Heart right ventricle (tissue), 16 donors: ENCODE data around the gene SLC38A3. TPM values are rescaled to one million over a fixed set of nuclear protein-coding genes. Genes with fewer than 3 reads are reported as not detected.
A peak's percentile ranks its signal among the peaks of the same experiment; 100 is the strongest.

Experiments
- ATAC-seq, 8 donors: fragments of 200-7000 bp; cut with Tn5 transposase; one replicate each; pipeline ENCODE4 v1.9.1; 2020; ENCODE audit warnings: mild to moderate bottlenecking in 8 of 8, moderate library complexity in 8 of 8, moderate number of reproducible peaks in 1 of 8
- DNase-seq, 2 donors: peaks; one replicate each; pipeline ENCODE4 v3.0.0-alpha.2; 2020
- H3K27ac ChIP-seq, 10 donors: fragments of 200-600 bp; sonication (generic) in 2 of 10; one replicate each; pipeline versions ENCODE4 v1.5.0 to v1.8.0; 2020 to 2022; ENCODE audit warnings: mild to moderate bottlenecking in 3 of 10
- H3K27me3 ChIP-seq, 7 donors: fragments of 200-600 bp; one replicate each; pipeline ENCODE4 v1.8.0; 2021 to 2022; ENCODE audit warnings: mild to moderate bottlenecking in 2 of 7
- H3K36me3 ChIP-seq, 9 donors: fragments of 200-600 bp; sonication (generic) in 1 of 9; one replicate each; pipeline versions ENCODE4 v1.5.0 to v1.8.0; 2020 to 2022; ENCODE audit warnings: mild to moderate bottlenecking in 2 of 9
- H3K4me1 ChIP-seq, 9 donors: fragments of 200-600 bp; sonication (generic) in 1 of 9; one replicate each; pipeline versions ENCODE4 v1.5.0 to v1.8.0; 2020 to 2022; ENCODE audit warnings: mild to moderate bottlenecking in 4 of 9
- H3K4me3 ChIP-seq, 10 donors: fragments of 200-600 bp; sonication (generic) in 2 of 10; one replicate each; pipeline versions ENCODE4 v1.5.0 to v1.8.0; 2020 to 2022; ENCODE audit warnings: mild to moderate bottlenecking in 7 of 10, moderate library complexity in 2 of 10
- H3K9me3 ChIP-seq, 11 donors: fragments of 200-600 bp in 10 of 11; sonication (generic) in 2 of 11; one replicate each; pipeline versions ENCODE4 v1.5.0 to v1.8.0; 2013 to 2022; ENCODE audit warnings: mild to moderate bottlenecking in 2 of 11, control low read depth in 1 of 11, moderate library complexity in 1 of 11
- WGBS, 2 donors: extraction: QIAGEN DNeasy Blood & Tissue Kit; methylation state at CpG; one replicate each; pipeline ENCODE4 v1.1.7; 2013; ENCODE audit warnings: inconsistent platforms in 1 of 2; 5-methylcytosine and 5-hydroxymethylcytosine counted together
- intact Hi-C, 10 donors: fragments of 100-400 bp; cut with DNase I; formaldehyde crosslinking; loops; one replicate each; pipeline versions ENCODE4 v1.11.1 to v1.14.2; 2022
- microRNA-seq, 2 donors: library from miRNA; unstranded; fragments of <30 nt; microRNA quantifications; one replicate each; pipeline ENCODE4 v1.2.0, GENCODE V29; 2021
- polyA plus RNA-seq, 2 donors: library from polyadenylated mRNA; stranded (reverse); fragments of 200-250 nt; gene quantifications; one replicate each; pipeline ENCODE4 v1.2.3, GENCODE V29; 2013
- total RNA-seq, 10 donors: library from RNA; stranded (reverse); fragmentation: NEBNext Ultra II Directional in 3 of 10; extraction: Animal tissue kit (Norgen Biotek cat#: 25700) in 3 of 10; gene quantifications; one replicate each; pipeline versions ENCODE4 v1.2.1 to v1.2.4, GENCODE V29; 2021 to 2023
- TF ChIP-seq, protein P1 (sequence below), 9 donors: fragments of 200-600 bp; sonication (generic) in 2 of 9; IDR thresholded peaks; one replicate each; pipeline versions ENCODE4 v1.5.0 to v1.8.0; 2021 to 2022; ENCODE audit warnings: antibody characterized with exemption in 9 of 9, mild to moderate bottlenecking in 5 of 9, moderate library complexity in 1 of 9
- donor health status: Arrhythmogenic right ventricular cardiomyopathy.
- donor health status: ischemic (EF 13 %, LVEDD 7.1; RV severe dilation, severe dysfunction).
- donor health status: healthy with polysubstance abuse.
- donor health status: DM: no; HTN: yes; CAD: no.
- donor health status: DM: no; HTN: no; CAD: no.
- donor health status: ischemic (EF 25% LVEDD 6.9; RV normal size, moderate dysfunction).
- donor health status: ischemic (EF 25% LVEDD 5.7; RV mildly dilated, moderate dysfunction).
- donor health status: healthy.
- donor health status: DM: yes; HTN: yes; CAD: no.
- donor health status: Ischemic cardiomyopathy.
- donor health status: ischemic (EF 35%, LVEDD 5.7; RV mildly dilated, moderate dysfunction).
- donor health status: nonischemic (EF 11% LVEDD 7.7; RV severe dilation, severe dysfunction).
- donor health status: DM: yes; HTN: yes; CAD: no.
- donor health status: PGD.
- donor health status: ischemic (EF 29% LVEDD 5.4; RV normal size, mild dysfunction).
- donor health status: nonischemic (EF 23%, LVEDD 6.1; RV moderate dilation, normal function).

SLC38A3 gene
- total and polyA plus RNA-seq, 12 donors = 1.4 to 16.4 (median 11.2) TPM

GRCh38 chr3:50269460-50269859, 64.4 kb downstream of the SLC38A3 start:
- Histone ChIP-seq H3K9me3 (no peaks in the 10 kb centered on the region), H3K27ac (peak overlapping the region in 9 of 10 donors; percentile 45 to 98 (median 90)), H3K4me1 (peaks cover 18 to 77% (median 62%) of the 10 kb centered on the region in 9 donors), H3K4me3 (peak overlapping the region in 9 of 10 donors; percentile 14 to 71 (median 34)), H3K36me3 (no peaks in the 10 kb centered on the region), H3K27me3 (peaks cover 0 to 27% (median 2%) of the 10 kb centered on the region in 7 donors)
- peak in 1 of 2 donors; percentile 20 for DNase-seq
- TF ChIP-seq, protein P1, sequence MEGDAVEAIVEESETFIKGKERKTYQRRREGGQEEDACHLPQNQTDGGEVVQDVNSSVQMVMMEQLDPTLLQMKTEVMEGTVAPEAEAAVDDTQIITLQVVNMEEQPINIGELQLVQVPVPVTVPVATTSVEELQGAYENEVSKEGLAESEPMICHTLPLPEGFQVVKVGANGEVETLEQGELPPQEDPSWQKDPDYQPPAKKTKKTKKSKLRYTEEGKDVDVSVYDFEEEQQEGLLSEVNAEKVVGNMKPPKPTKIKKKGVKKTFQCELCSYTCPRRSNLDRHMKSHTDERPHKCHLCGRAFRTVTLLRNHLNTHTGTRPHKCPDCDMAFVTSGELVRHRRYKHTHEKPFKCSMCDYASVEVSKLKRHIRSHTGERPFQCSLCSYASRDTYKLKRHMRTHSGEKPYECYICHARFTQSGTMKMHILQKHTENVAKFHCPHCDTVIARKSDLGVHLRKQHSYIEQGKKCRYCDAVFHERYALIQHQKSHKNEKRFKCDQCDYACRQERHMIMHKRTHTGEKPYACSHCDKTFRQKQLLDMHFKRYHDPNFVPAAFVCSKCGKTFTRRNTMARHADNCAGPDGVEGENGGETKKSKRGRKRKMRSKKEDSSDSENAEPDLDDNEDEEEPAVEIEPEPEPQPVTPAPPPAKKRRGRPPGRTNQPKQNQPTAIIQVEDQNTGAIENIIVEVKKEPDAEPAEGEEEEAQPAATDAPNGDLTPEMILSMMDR (IDR thresholded peaks at IDR 0.05) = no peak
- intact Hi-C loops = loop anchor here in 1 of 10 donors (10.0 kb wide), 1 partner anchor 55 kb away; the partner anchor contains the start of genes HYAL2 and TUSC2
- ATAC-seq = no peak
- WGBS, 2 donors = 73 to 77% methylated on average over 4 of the region's 4 CpGs

DNA sequence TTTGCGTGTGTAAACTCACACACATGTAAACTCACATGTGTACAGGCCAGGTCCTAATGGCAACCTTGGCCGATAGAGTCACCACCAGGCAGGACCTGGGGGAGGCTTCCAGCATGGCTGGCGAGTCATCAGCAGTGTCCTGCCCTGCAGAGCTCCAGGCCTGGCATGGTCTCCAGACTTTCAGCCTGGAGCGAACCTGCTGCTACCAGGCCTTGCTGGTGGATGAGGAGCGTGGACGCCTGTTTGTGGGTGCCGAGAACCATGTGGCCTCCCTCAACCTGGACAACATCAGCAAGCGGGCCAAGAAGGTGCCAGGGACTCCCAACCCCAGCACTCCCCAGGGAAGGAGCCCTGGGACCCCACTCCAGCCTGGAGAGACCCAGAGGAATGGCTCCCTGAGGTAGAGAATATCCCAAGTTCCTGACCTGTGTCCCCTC, 64.9 kb downstream of the SLC38A3 start:
- TF ChIP-seq, protein P1 (IDR thresholded peaks at IDR 0.05) = no peak
- Histone ChIP-seq H3K27me3 (peaks cover 0 to 33% (median 6%) of the 10 kb centered on the region in 7 donors), H3K4me1 (peaks cover 13 to 77% (median 59%) of the 10 kb centered on the region in 9 donors), H3K36me3 (no peaks in the 10 kb centered on the region), H3K9me3 (no peaks in the 10 kb centered on the region), H3K4me3 (peak overlapping the region in 4 of 10 donors; percentile 8 to 71 (median 54)), H3K27ac (peak overlapping the region in 6 of 10 donors; percentile 45 to 98 (median 95))
- DNase-seq (no peak), ATAC-seq (no peak)
- 87 to 88% methylated on average over 8 of the region's 8 CpGs for WGBS, 2 donors
- intact Hi-C loops = loop anchor here in 5 of 10 donors (2.0 to 10.0 kb wide), 8 partner anchors 41 to 148 kb away; partner anchors contain the start of genes HYAL2 (in 2 of the 5), GNAT1 (in 1 of the 5) and TUSC2 (in 1 of the 5)

DNA sequence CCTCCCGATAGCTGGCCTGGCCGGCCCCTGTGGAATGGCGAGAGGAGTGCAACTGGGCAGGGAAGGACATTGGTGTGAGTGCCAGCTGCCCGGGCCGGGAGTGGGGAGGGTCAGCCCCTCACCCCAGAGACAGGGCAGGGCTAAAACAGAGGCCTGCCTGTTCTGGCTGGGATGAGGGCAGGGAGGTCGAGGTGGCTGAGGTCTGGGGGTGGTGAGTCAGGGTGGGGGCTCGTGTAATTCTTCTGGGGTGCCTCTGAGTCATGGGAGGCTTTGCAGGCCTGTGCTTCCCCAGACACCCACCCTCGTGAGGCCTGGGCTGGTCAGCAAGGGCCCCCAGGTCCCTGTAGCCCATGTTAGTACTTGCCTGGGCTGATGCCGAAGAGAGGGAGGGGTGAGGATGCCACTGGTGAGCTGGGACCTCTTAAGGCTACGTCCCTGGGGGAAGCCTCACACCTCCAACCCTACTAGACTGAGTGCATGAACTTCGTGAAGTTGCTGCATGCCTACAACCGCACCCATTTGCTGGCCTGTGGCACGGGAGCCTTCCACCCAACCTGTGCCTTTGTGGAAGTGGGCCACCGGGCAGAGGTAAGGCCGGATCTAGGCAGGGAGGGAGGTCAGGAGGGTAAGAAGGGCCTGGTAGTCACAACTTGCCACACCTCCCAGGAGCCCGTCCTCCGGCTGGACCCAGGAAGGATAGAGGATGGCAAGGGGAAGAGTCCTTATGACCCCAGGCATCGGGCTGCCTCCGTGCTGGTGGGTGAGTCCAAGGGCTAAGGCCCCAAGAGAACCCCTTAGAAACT, 65.6 kb downstream of the SLC38A3 start:
- peak overlapping the region in 3 of 10 donors; percentile 81 to 96 (median 94) for H3K27ac ChIP-seq
- peaks cover 0 to 39% (median 10%) of the 10 kb centered on the region in 7 donors for H3K27me3 ChIP-seq
- peaks cover 8 to 76% (median 55%) of the 10 kb centered on the region in 9 donors for H3K4me1 ChIP-seq
- H3K36me3 ChIP-seq = no peaks in the 10 kb centered on the region
- DNase-seq (peak in 1 of 2 donors; percentile 21), ATAC-seq (no peak)
- TF ChIP-seq, protein P1 (IDR thresholded peaks at IDR 0.05) = no peak
- H3K4me3 ChIP-seq = no peak overlapping the region
- 84 to 85% methylated on average over 19 of the region's 19 CpGs for WGBS, 2 donors
- intact Hi-C loops = loop anchor here in 5 of 10 donors (1.0 to 10.0 kb wide), 8 partner anchors 42 to 148 kb away; partner anchors contain the start of genes GNAT1 (in 1 of the 5) and HYAL2 (in 1 of the 5)
- H3K9me3 ChIP-seq = no peaks in the 10 kb centered on the region

Small RNAs within 50 kb of the gene (microRNA-seq; reads per million reads assigned to microRNA genes)
- gene MIR566 = 0 reads per million in 2 donors
- gene MIR5787 = 0 reads per million in 2 donors

Other genes with a start within 250 kb of the SLC38A3 start
- 10 to 100 TPM; 46.9 to 67.0 (median 56.8) TPM for gene RBM5, start 116.4 kb upstream of the SLC38A3 start, total RNA-seq
- gene RBM5, start 116.4 kb upstream of the SLC38A3 start, polyA plus RNA-seq = 10 to 100 TPM; 30.2 to 86.3 TPM
- gene SEMA3F, start 49.9 kb upstream of the SLC38A3 start, total RNA-seq = 10 to 100 TPM in 5 of 10 donors, 1 to 10 TPM in 5; 5.1 to 37.2 (median 10.2) TPM
- 10 to 100 TPM; 15.1 to 21.3 TPM for gene SEMA3F, start 49.9 kb upstream of the SLC38A3 start, polyA plus RNA-seq
- not detected for gene GNAT1, start 13.7 kb upstream of the SLC38A3 start, total RNA-seq
- gene GNAT1, start 13.7 kb upstream of the SLC38A3 start, polyA plus RNA-seq = not detected
- 100 to 1,000 TPM; 112 to 270 (median 146) TPM for gene GNAI2, start 30.9 kb downstream of the SLC38A3 start, total RNA-seq
- gene GNAI2, start 30.9 kb downstream of the SLC38A3 start, polyA plus RNA-seq = 100 to 1,000 TPM; 107 to 171 TPM
- gene SEMA3B, start 63.9 kb downstream of the SLC38A3 start, total RNA-seq = 10 to 100 TPM; 14.9 to 28.8 (median 21.9) TPM
- gene SEMA3B, start 63.9 kb downstream of the SLC38A3 start, polyA plus RNA-seq = 10 to 100 TPM; 21.2 to 46.7 TPM
- gene LSMEM2, start 73.8 kb downstream of the SLC38A3 start, total RNA-seq = 10 to 100 TPM; 13.2 to 45.2 (median 33.2) TPM
- 10 to 100 TPM in 1 of 2 donors, 1 to 10 TPM in 1; 1.9 to 26.3 TPM for gene LSMEM2, start 73.8 kb downstream of the SLC38A3 start, polyA plus RNA-seq
- gene IFRD2, start 87.2 kb downstream of the SLC38A3 start, total RNA-seq = 10 to 100 TPM; 45.3 to 96.2 (median 54.1) TPM
- gene IFRD2, start 87.2 kb downstream of the SLC38A3 start, polyA plus RNA-seq = 100 to 1,000 TPM in 1 of 2 donors, 10 to 100 TPM in 1; 88.1 to 123 TPM
- 1 to 10 TPM in 8 of 10 donors, under 1 TPM in 2; 0.80 to 3.0 (median 1.9) TPM for gene HYAL3, start 94.1 kb downstream of the SLC38A3 start, total RNA-seq
- 1 to 10 TPM; 2.0 to 2.8 TPM for gene HYAL3, start 94.1 kb downstream of the SLC38A3 start, polyA plus RNA-seq
- 10 to 100 TPM in 1 of 10 donors, 1 to 10 TPM in 9; 7.7 to 11.1 (median 8.2) TPM for gene NAA80, start 94.1 kb downstream of the SLC38A3 start, total RNA-seq
- 10 to 100 TPM in 1 of 2 donors, 1 to 10 TPM in 1; 6.4 to 13.5 TPM for gene NAA80, start 94.1 kb downstream of the SLC38A3 start, polyA plus RNA-seq
- 100 to 1,000 TPM in 1 of 10 donors, 10 to 100 TPM in 9; 48.8 to 120 (median 66.7) TPM for gene HYAL1, start 98.3 kb downstream of the SLC38A3 start, total RNA-seq
- gene HYAL1, start 98.3 kb downstream of the SLC38A3 start, polyA plus RNA-seq = 10 to 100 TPM; 41.0 to 70.5 TPM
- 10 to 100 TPM; 25.1 to 94.0 (median 35.2) TPM for gene HYAL2, start 117.5 kb downstream of the SLC38A3 start, total RNA-seq
- gene HYAL2, start 117.5 kb downstream of the SLC38A3 start, polyA plus RNA-seq = 100 to 1,000 TPM in 1 of 2 donors, 10 to 100 TPM in 1; 86.5 to 135 TPM
- 10 to 100 TPM; 23.7 to 34.9 (median 26.9) TPM for gene TUSC2, start 123.0 kb downstream of the SLC38A3 start, total RNA-seq
- gene TUSC2, start 123.0 kb downstream of the SLC38A3 start, polyA plus RNA-seq = 10 to 100 TPM; 27.4 to 59.1 TPM
- 10 to 100 TPM in 8 of 10 donors, 1 to 10 TPM in 2; 9.9 to 17.8 (median 11.9) TPM for gene RASSF1, start 135.6 kb downstream of the SLC38A3 start, total RNA-seq
- gene RASSF1, start 135.6 kb downstream of the SLC38A3 start, polyA plus RNA-seq = 10 to 100 TPM; 22.1 to 59.8 TPM
- gene ZMYND10, start 140.5 kb downstream of the SLC38A3 start, total RNA-seq = under 1 TPM in 3 of 10 donors, not detected in 7; 0.15 to 0.65 (median 0.22) TPM
- gene ZMYND10, start 140.5 kb downstream of the SLC38A3 start, polyA plus RNA-seq = under 1 TPM; 0.20 to 0.88 TPM
- gene NPRL2, start 145.5 kb downstream of the SLC38A3 start, total RNA-seq = 10 to 100 TPM; 13.0 to 23.6 (median 16.3) TPM
- gene NPRL2, start 145.5 kb downstream of the SLC38A3 start, polyA plus RNA-seq = 10 to 100 TPM; 15.5 to 29.8 TPM
- gene CYB561D2, start 145.6 kb downstream of the SLC38A3 start, total RNA-seq = 10 to 100 TPM in 1 of 10 donors, 1 to 10 TPM in 9; 3.9 to 10.9 (median 5.6) TPM
- 10 to 100 TPM in 1 of 2 donors, 1 to 10 TPM in 1; 8.1 to 21.8 TPM for gene CYB561D2, start 145.6 kb downstream of the SLC38A3 start, polyA plus RNA-seq
- gene TMEM115, start 154.2 kb downstream of the SLC38A3 start, total RNA-seq = 10 to 100 TPM; 18.7 to 32.8 (median 24.2) TPM
- 10 to 100 TPM; 18.1 to 47.6 TPM for gene TMEM115, start 154.2 kb downstream of the SLC38A3 start, polyA plus RNA-seq